Activated naive CD8-positive, alpha-beta T cell treated with anti-CD3 and anti-CD28 coated beads for 36 hours (primary cell): ENCODE data around the gene MR1. TPM values are rescaled to one million over a fixed set of nuclear protein-coding genes. Genes with fewer than 3 reads are reported as not detected.

Source experiments
- DNase-seq: peaks from one replicate; pipeline ENCODE4 v3.0.0; 2021
- H3K27ac Mint-ChIP-seq: one replicate; pipeline ENCODE4 v1.8.0; 2022; ENCODE audit warnings: mild to moderate bottlenecking, moderate library complexity, mixed read lengths
- H3K27me3 Mint-ChIP-seq: one replicate; pipeline ENCODE4 v1.8.0; 2022; ENCODE audit warnings: mild to moderate bottlenecking, mixed read lengths
- H3K36me3 Mint-ChIP-seq: one replicate; pipeline ENCODE4 v1.8.0; 2021; ENCODE audit warnings: mild to moderate bottlenecking, mixed read lengths
- H3K4me1 Mint-ChIP-seq: one replicate; pipeline ENCODE4 v1.8.0; 2021; ENCODE audit warnings: mixed read lengths
- H3K4me3 Mint-ChIP-seq: one replicate; pipeline ENCODE4 v1.8.0; 2022; ENCODE audit warnings: mild to moderate bottlenecking, moderate library complexity, mixed read lengths
- H3K9me3 Mint-ChIP-seq: one replicate; pipeline ENCODE4 v1.8.0; 2022; ENCODE audit warnings: mixed read lengths
- total RNA-seq, 2 experiments: library from RNA; stranded (reverse); gene quantifications; one replicate each; pipeline ENCODE4 v1.2.3, GENCODE V29; 2021

MR1 gene
- total RNA-seq, 2 experiments from 2014 or later = 14.5 to 15.5 TPM

DNA sequence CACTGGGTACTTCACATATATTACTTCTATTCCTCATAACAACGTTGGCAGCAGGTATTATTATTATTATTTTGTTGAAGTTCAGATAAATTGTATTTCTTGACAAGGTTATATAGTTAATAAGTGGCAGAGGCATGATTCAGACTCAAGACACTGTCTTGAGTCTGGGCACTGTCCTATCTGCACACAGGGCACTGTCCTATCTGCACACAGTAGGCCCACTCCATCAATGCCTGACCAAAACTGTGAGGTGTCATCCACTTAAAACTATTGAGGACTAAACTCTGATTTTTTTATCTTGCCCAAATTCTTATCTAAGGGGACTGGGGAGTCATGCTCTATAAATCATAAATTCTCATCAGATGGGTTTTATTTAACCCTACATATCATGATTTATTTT is 30.9 kb downstream of the MR1 start:
- no peak for DNase-seq
- Mint-ChIP-seq H3K27ac (no peak overlapping the region), H3K9me3 (peaks cover 4% of the 10 kb centered on the region), H3K4me1 (peaks cover 21% of the 10 kb centered on the region), H3K4me3 (no peak overlapping the region), H3K36me3 (peaks cover 12% of the 10 kb centered on the region), H3K27me3 (no peaks in the 10 kb centered on the region)

GRCh38 chr1:181073638-181074037 is 39.9 kb downstream of the MR1 start:
- no peak overlapping the region for H3K27ac Mint-ChIP-seq

GRCh38 chr1:181075766-181076350 is 42.1 kb downstream of the MR1 start:
- Mint-ChIP-seq H3K4me1 (no peaks in the 10 kb centered on the region), H3K4me3 (no peak overlapping the region), H3K9me3 (peaks cover 2% of the 10 kb centered on the region), H3K27me3 (peaks cover 12% of the 10 kb centered on the region), H3K27ac (no peak overlapping the region), H3K36me3 (no peaks in the 10 kb centered on the region)
- DNase-seq = no peak

More at GRCh38 chr1:181073638-181074037, 39.9 kb downstream of the MR1 start:
- no peak for DNase-seq
- no peaks in the 10 kb centered on the region for H3K4me1 Mint-ChIP-seq
- peaks cover 9% of the 10 kb centered on the region for H3K27me3 Mint-ChIP-seq
- no peak overlapping the region for H3K4me3 Mint-ChIP-seq
- H3K9me3 Mint-ChIP-seq = peaks cover 2% of the 10 kb centered on the region
- H3K36me3 Mint-ChIP-seq = no peaks in the 10 kb centered on the region

GRCh38 chr1:181076852-181077251 is 43.1 kb downstream of the MR1 start:
- no peak for DNase-seq
- peaks cover 2% of the 10 kb centered on the region for H3K9me3 Mint-ChIP-seq
- no peak overlapping the region for H3K27ac Mint-ChIP-seq
- no peaks in the 10 kb centered on the region for H3K36me3 Mint-ChIP-seq
- no peaks in the 10 kb centered on the region for H3K4me1 Mint-ChIP-seq
- no peak overlapping the region for H3K4me3 Mint-ChIP-seq
- H3K27me3 Mint-ChIP-seq = peaks cover 12% of the 10 kb centered on the region

GRCh38 chr1:181077576-181078242 is 43.9 kb downstream of the MR1 start:
- no peak overlapping the region for H3K27ac Mint-ChIP-seq
- H3K4me1 Mint-ChIP-seq = no peaks in the 10 kb centered on the region
- peaks cover 2% of the 10 kb centered on the region for H3K9me3 Mint-ChIP-seq
- no peaks in the 10 kb centered on the region for H3K36me3 Mint-ChIP-seq
- peaks cover 12% of the 10 kb centered on the region for H3K27me3 Mint-ChIP-seq
- no peak overlapping the region for H3K4me3 Mint-ChIP-seq
- no peak for DNase-seq

- Mint-ChIP-seq H3K27ac (no peak overlapping the region), H3K27me3 (peaks cover 12% of the 10 kb centered on the region), H3K4me3 (no peak overlapping the region), H3K9me3 (peaks cover 2% of the 10 kb centered on the region), H3K36me3 (no peaks in the 10 kb centered on the region), H3K4me1 (peaks cover 6% of the 10 kb centered on the region)
- no peak for DNase-seq
These were observed 45.6 kb downstream of the MR1 start for GRCh38 chr1:181079382-181079781.

GRCh38 chr1:181079920-181080319 is 46.1 kb downstream of the MR1 start:
- Mint-ChIP-seq H3K4me1 (peaks cover 8% of the 10 kb centered on the region), H3K27me3 (peaks cover 12% of the 10 kb centered on the region), H3K27ac (no peak overlapping the region), H3K9me3 (no peaks in the 10 kb centered on the region), H3K4me3 (no peak overlapping the region), H3K36me3 (no peaks in the 10 kb centered on the region)
- DNase-seq = no peak

DNA sequence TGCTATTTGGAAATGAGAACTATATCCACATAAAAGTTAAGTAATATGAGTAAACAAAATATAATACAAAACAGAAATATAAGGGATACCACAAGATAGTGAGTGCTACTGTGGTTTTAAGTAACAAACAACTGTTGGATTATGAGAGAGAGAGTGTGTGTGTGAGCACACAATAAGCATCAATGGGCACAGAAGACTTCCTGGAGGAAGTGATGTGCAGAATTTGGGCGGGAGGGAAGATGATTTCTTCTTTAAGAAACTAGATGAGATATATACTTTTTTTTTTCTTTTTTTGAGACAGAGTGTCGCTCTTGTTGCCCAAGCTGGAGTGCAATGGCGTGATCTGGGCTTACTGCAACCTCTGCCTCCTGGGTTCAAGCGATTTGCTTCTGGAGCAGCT is 46.8 kb downstream of the MR1 start:
- H3K4me1 Mint-ChIP-seq = peaks cover 8% of the 10 kb centered on the region
- peaks cover 12% of the 10 kb centered on the region for H3K27me3 Mint-ChIP-seq

GRCh38 chr1:181081395-181081794 is 47.6 kb downstream of the MR1 start:
- H3K27ac Mint-ChIP-seq = no peak overlapping the region

More for the DNA sequence above, 46.8 kb downstream of the MR1 start:
- Mint-ChIP-seq H3K36me3 (no peaks in the 10 kb centered on the region), H3K4me3 (no peak overlapping the region), H3K9me3 (no peaks in the 10 kb centered on the region), H3K27ac (no peak overlapping the region)
- no peak for DNase-seq

GRCh38 chr1:181083842-181084605 is 50.2 kb downstream of the MR1 start:
- Mint-ChIP-seq H3K36me3 (peaks cover 4% of the 10 kb centered on the region), H3K4me1 (peaks cover 25% of the 10 kb centered on the region), H3K4me3 (no peak overlapping the region), H3K9me3 (no peaks in the 10 kb centered on the region), H3K27me3 (peaks cover 3% of the 10 kb centered on the region), H3K27ac (no peak overlapping the region)
- DNase-seq = peak; percentile 40

More at GRCh38 chr1:181081395-181081794, 47.6 kb downstream of the MR1 start:
- no peak overlapping the region for H3K4me3 Mint-ChIP-seq
- H3K27me3 Mint-ChIP-seq = peaks cover 12% of the 10 kb centered on the region
- H3K4me1 Mint-ChIP-seq = peaks cover 8% of the 10 kb centered on the region
- H3K9me3 Mint-ChIP-seq = no peaks in the 10 kb centered on the region
- no peaks in the 10 kb centered on the region for H3K36me3 Mint-ChIP-seq
- DNase-seq = no peak

GRCh38 chr1:181084606-181084969 is 50.8 kb downstream of the MR1 start:
- Mint-ChIP-seq H3K36me3 (peaks cover 6% of the 10 kb centered on the region), H3K4me1 (peaks cover 25% of the 10 kb centered on the region), H3K27ac (no peak overlapping the region), H3K4me3 (no peak overlapping the region), H3K27me3 (peaks cover 2% of the 10 kb centered on the region), H3K9me3 (no peaks in the 10 kb centered on the region)
- no peak for DNase-seq

GRCh38 chr1:181086091-181086490 is 52.3 kb downstream of the MR1 start:
- Mint-ChIP-seq H3K4me1 (peaks cover 29% of the 10 kb centered on the region), H3K27me3 (no peaks in the 10 kb centered on the region), H3K9me3 (no peaks in the 10 kb centered on the region), H3K27ac (no peak overlapping the region), H3K36me3 (peaks cover 21% of the 10 kb centered on the region), H3K4me3 (no peak overlapping the region)
- DNase-seq = no peak

DNA sequence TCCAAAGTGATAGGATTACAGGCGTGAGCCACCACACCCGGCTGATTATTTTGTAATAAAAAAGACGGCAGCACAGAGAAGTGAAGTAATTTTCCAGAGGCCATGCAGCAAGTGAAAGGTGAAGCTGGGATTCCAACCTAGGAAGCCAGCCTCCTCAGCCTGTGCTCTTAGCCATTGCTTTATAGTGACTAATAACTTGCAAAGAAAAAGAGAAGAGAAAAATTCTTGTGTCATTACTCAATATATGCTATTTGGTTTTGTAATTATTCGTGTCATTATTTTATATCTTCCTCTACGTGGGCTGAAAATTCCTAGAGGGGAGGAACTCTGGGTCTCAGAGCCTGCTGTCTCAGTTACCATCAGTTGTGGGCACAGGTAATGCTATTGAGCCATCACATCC is 53.1 kb downstream of the MR1 start:
- Mint-ChIP-seq H3K9me3 (no peaks in the 10 kb centered on the region), H3K36me3 (peaks cover 28% of the 10 kb centered on the region), H3K4me3 (no peak overlapping the region), H3K27ac (no peak overlapping the region), H3K4me1 (peaks cover 36% of the 10 kb centered on the region), H3K27me3 (no peaks in the 10 kb centered on the region)
- no peak for DNase-seq

DNA sequence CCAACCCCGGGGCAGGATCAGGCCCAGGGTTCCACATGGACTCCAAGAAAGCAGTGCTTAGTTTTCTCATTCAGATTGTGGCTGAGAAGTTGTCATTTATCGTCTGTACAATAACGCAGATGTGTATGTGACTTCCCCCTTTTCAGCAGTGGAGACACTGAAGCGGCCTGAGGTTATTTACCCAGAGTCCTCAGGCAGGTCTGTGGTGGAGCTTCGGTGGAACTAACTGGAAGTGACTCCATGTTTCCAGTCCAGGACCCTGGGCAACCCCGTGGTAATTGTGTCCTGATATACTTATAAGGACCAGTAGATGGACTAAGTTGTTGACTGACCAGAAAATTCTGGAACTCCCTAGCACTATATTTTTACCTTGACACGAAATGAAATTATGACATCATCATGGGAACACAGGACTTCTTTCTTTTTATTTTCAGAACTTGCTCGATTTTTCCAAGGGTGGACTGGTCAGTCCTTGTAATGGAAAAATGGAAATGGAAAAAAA is 53.7 kb downstream of the MR1 start:
- H3K27ac Mint-ChIP-seq = peak overlapping the region; percentile 34
- H3K4me1 Mint-ChIP-seq = peaks cover 40% of the 10 kb centered on the region
- H3K4me3 Mint-ChIP-seq = peak overlapping the region; percentile 92
- peaks cover 32% of the 10 kb centered on the region for H3K36me3 Mint-ChIP-seq
- H3K27me3 Mint-ChIP-seq = no peaks in the 10 kb centered on the region
- H3K9me3 Mint-ChIP-seq = no peaks in the 10 kb centered on the region
- DNase-seq = peak; percentile 25
